T-helper 9 cell (primary cell): Measurements from ENCODE around the gene NUDCD3.

ENCODE experiments used
- DNase-seq: peaks from one replicate; pipeline ENCODE4 v3.0.0-alpha.2; 2020
- total RNA-seq, 2 donors: gene quantifications; one replicate each; lab custom pipeline; 2026; lab: John Stamatoyannopoulos, UW

NUDCD3 gene
- 61.8 to 112 reads per million in 2 donors for total RNA-seq

DNA sequence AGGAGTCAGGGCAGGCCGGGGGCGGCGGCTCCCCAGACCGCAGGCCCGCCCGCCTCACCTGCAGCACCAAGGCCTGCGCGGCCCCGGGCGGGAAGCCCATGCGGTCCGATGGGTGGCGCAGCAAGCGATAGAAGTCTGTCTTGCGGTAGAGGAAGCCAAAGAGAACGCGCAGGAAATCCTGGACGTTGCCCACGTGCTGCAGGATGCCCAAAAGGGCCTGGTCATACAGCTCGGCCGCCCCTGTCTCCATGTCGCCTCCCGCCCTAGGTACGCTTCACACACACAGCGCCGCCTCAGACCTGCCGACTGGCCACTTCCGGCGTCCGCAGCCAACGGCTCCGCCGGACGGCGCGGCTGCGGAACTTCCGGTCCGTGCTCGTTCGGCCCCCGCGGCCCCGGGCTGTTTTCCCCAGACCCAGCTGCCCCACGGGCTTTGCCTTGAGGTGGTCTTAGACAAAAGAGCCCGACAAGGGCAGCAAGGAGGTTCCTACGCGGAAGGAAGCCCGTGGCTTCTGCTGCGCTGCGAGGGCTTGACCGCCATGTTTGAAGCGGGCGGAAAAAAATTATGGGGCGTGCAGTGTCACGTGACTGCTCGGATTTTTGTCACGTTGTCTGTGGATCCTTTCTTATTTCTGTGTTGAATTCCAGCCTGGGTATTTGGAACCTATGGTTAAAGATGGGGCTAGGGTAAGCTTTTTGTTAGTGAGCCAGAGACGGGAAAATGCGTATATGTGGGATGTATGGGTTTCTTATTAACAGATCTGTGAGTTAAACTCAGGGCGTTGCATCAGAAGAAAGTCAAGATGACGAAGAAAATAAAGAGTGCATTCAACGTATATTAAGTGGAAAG is at the start of gene NUDCD3:
NUDCD3 (minus strand) TSS at position 308 of the 850 bp plus-strand sequence; CDS start at position 250, 58 bp downstream.
- peak; percentile 71 for DNase-seq

DNA sequence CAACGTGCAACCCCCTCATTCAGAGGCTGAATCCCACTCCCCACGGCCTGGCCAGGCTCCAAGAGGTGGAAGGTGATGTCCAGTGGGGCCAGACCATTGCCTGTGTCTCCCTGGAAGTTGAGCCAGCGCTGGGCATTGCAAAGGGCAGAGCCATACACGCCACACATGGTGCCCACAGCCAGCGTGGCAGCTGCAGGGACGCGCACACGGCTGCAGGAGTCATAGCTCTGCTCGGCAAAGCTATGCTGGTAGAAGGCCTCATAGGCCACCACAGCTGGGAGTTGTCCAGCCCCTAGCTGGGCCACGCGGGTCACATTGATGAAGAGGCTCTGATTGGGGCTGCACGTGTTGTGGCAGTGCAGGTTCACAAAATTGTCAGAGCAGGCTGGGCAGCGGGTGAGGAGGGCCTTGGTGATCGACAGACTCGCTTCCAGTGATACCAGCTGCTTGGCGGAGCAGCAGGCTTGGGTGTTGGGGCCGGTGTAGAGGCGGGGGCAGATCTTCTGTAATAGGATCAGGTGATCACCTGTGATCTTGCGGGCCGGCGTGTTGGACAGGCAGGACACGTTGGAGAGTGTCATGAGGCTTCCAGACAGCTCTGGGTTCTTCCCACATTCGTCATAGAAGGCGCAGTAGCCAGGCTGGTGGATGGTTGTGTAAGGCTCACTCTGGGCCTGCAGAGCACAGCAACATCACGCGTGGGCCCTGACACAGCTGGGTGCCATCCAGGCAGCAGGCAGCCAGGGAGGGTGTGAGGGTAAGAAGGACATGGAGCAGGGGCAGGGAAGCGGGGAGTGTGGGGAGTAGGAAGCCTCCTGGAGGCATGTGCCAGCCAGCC is 49.4 kb upstream of the NUDCD3 start:
- no peak for DNase-seq

DNA sequence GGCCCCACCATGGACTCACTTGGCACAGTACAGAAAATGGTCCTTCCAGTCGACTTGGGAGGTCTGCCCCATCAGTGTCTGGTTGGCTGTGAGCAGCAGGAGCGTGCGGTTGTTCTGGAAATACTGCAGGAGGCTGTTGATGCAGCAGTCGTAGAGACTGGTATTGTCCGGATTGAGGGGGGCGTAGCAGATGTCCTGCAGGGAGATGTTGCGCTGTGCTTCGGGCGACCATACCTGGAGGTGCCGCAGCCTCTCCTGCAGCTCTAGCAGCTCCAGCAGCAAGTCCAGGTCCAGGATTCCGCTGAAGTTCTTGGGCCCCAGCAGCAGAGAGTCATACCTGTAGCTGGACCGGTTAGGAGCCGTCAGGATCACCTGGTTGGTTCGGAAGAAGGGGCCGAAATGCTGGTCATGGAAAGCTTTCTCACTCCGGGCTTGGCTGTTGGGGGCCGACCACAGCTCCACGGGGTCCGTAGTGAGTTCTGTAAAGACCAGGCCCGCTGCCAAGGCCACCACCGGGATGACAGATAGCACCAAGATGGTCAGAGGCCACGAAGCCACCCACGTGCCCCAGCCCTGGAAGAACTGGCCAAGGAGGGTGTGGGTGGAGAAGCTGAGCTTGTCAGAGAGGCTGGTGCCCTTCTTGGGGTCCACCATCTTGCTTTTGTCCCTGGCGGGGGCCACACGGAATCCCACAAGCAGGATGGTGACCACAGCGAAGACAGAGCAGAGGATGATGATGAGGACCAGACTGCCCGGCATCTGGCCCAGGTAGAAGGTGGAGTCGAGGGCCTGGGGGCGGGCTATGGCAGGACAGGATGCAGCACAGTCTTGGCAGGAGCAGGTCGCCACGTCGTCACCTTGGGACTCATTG is 48.6 kb upstream of the NUDCD3 start:
- DNase-seq = no peak

GRCh38 chr7:44538093-44538797 is 47.8 kb upstream of the NUDCD3 start:
- no peak for DNase-seq

GRCh38 chr7:44537442-44537841 is 47.0 kb upstream of the NUDCD3 start:
- DNase-seq = no peak

DNA sequence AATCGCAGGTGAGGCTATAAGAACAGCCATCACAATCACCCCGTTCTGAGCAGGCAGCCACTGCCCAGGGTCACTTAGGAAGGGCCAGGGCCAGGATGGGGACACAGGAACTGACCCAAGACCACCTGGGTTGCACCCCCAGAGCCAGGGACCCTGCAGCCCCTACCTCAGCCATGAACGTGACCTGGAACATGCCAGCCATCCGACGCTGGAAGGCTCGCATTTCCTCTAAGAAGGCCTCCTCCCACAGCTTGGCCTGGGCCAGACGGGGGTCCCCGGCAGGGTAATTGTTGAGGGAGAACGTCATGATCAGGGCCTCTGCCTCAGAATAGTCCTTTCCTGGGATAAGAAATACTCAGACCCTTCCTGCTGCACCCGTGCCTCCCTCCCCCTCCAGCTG is 45.6 kb upstream of the NUDCD3 start:
- no peak for DNase-seq

DNA sequence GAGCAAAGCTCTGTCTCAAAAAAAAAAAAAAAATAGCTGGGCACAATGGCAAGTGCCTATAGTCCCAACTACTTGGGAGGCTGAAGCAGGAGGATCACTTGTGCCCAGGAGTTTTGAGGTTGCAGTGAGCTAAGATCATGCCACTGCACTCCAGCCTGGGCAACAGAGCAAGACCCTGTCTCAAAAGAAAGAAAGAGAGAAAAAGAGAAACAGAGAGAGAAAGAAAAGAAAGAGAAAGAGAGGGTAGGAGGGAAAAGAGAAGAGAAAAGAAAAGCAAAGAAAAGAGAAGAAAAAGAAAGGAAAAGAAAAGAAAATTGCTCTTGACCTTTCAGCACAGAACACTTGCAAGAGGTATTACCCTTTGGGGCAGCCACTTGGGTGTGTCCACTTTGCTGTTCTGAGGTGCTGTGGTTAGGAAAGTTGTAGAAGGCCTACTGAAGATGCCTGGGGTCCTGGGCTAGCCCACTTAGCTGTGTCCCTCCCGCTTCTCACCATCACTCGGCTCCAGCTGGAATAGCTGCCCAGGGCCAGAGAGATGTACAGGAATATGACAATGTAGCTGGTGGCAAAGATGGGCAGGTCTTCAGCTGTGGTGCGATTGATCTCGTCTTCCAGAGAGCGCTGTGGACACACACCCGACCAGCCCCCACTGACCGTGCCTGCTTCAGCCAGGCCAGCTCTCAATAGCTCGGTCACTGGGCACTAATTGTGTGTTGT is 45.0 kb upstream of the NUDCD3 start:
- DNase-seq = no peak

DNA sequence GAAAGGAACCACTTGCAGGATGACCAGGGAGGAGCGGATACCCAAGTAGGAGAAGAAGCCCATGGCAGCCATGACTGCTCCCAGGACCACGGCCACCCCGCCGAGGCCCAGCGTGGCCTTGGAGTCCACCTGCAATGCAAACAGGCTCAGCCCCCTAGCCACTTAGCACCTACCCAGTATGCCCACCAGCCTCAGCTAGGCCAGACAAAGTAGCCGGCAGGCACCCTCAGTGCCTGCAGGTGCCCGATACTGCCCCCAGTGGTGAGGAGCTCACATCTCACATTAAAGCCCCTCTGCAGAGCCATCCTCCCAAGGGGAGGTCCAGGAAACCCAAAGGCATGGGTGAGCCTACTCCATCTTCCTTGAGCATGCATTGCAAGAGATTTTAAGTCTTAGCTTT is 44.0 kb upstream of the NUDCD3 start:
- DNase-seq = peak; percentile 26

- DNase-seq = no peak
Observed at GRCh38 chr7:44534087-44534486, 43.6 kb upstream of the NUDCD3 start.

- no peak for DNase-seq
Observed at GRCh38 chr7:44533301-44534055, 43.0 kb upstream of the NUDCD3 start.

DNA sequence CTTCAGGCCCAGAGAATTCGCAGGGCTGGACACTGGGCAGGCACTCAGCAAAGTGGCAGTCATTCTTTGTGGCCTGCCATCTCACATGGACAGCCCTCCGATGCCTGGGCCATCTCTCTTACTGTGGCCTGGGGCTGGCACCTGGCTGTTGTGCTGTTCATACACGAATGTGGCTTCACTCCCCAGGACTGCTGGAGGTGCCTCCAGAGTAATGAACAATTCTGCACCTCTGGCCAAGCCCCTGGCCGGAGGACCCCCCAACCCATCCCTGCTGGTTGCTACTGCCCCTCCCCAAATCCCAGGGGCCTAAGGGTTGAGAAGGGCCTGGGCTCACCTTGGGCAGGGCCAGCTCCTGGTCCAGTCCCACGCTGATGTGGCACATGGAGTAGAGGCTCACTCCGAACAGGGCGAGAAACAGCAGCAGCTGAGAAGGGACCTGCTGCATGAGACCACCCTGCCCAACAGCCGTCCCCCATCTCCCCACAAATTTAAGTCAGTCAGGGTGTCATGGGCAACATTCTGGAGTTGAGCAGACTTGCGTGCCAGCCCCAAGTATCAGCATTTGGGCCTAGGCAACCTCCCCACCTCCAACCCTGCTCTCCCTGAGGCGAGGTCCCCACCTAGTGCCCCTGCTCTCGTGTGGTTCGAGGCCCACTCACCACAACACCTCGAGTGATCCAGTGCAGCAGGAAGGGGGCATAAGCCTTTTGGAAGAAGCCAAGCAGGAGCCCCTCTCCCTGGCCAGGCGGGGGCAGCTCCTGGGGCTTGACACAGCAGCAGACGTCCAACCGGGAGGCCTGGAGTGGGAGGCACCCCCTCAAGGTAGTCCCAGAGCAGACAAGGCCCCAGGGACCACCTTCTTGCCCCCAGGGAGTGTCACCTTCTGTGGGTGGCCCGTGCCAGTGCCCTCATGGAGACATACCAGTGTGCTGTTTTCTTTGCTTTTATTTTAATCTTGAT is 41.2 kb upstream of the NUDCD3 start:
- no peak for DNase-seq

DNA sequence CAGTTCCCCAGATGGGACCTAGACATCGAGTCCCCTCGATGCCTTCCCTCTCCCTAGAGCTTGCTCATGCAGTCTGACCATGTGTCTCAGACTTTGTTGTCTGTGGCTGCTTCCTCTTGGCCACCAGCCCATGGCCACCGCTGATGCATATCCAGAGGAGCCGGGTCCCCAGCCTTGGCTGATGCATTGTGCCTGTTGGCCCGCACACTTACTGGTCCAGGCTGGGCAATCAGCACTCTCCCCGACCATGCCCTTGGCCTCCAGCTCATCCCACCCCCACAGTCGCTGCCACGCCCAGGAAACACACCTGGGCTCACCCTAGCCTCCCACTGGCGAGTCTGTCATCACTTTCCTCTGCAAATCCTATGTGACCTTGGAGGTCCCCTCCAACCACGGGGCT is 40.5 kb upstream of the NUDCD3 start:
- no peak for DNase-seq

DNA sequence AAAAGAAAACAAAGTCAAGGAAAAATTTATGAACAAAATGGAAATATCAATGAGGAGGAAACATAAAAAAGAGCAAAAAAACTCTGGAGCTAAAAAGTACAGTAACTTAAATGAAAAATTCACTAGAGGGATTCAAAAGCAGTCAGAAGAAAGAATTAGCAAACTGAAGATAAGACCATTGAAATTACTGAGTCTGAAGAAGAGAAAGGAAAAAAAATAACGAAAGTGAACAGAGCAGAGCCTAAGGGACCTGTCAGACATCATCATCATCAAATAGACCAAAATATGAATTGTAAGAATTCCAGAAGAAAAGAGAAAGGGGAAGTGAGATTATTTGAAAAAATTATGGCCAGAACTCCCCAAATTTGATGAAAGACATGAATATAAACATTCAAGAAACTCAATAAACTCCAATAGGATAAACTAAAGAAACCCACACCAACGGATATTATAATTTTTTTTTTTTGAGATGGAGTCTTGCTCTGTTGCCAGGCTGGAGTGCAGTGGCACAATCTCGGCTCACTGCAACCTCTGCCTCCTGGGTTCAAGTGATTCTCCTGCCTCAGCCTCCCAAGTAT is 34.4 kb upstream of the NUDCD3 start:
- DNase-seq = no peak

DNA sequence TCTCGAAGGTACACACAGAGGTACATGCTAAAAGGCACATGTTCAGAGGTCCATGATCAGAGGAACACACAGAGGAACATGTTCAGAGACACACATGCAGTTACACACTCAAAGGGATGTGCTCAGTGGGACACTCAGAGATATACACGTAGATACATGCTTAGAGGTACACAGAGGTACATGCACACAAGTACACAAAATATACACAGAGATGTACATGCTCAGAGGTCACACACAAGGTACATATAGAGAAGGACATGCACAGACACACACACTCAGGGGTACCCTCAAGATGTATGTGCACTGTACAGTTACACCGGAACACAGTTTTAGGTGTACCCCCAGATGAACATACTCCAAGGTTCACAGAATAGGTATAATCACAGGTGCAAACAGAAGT is 31.9 kb upstream of the NUDCD3 start:
- DNase-seq = no peak

DNA sequence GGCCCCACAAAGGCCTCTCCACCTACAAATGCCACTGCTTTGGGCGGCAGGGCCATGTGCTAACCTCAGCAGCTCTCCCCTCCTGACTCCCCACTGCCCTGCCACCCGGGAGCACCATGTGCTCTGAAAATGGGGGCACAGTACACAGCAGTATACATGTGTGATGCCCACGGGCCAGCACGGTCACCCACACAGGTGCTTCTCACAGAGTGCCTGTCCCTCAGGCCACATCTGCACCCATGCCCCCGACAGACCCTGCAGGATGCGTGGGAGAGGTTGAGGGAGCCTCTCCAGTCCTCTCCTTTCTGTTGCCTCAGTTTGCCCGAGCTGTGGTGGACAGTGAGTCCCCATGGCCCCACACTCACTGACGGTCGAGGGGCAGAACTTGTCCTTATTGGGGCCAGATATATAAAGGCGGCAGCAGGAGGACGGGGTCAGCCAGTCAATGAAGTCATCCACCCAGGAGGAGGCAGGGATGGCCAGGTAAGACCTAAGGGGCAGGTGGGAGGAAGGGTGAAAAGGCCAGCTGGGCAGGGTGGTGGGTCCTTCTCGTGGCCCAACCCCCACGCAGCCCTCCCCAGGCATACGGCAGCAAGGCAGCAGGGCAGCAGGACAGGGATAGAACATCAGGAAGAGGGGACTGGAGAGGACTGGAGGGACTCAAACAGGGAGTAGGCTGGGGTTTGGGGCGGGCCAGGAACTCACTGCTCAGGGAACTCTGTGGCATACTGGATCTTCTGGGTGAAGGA is 31.1 kb upstream of the NUDCD3 start:
- no peak for DNase-seq

- DNase-seq = no peak
Observed at GRCh38 chr7:44520574-44520973, 30.1 kb upstream of the NUDCD3 start.

- DNase-seq = no peak
Observed at GRCh38 chr7:44519546-44519945, 29.1 kb upstream of the NUDCD3 start.

GRCh38 chr7:44518761-44519160 is 28.3 kb upstream of the NUDCD3 start:
- no peak for DNase-seq
